GM06990 (cell line): ENCODE results near the gene RNF220.

Experiments used
- DNase-seq: peaks from one replicate; pipeline ENCODE4 v3.0.0-alpha.2; 2011; ENCODE audit not compliant: insufficient read length; ENCODE audit errors: extremely low read depth
- H3K27me3 ChIP-seq: replicated peaks from 2 replicates; pipeline ENCODE4 v1.6.0; 2011; ENCODE audit warnings: low read length; ENCODE audit not compliant: control insufficient read depth, insufficient read depth
- H3K36me3 ChIP-seq: 2 replicates; pipeline ENCODE4 v1.5.1; 2011; ENCODE audit warnings: low read length; ENCODE audit not compliant: control insufficient read depth, insufficient read depth
- H3K4me3 ChIP-seq: replicated peaks from 2 replicates; pipeline ENCODE4 v1.5.1; 2011; ENCODE audit warnings: low read depth, mild to moderate bottlenecking, control low read depth, low read length
- CTCF ChIP-seq: IDR thresholded peaks from 2 replicates; pipeline ENCODE4 v1.5.1; 2011; ENCODE audit warnings: low read length, control low read depth, mild to moderate bottlenecking, inconsistent platforms; ENCODE audit not compliant: insufficient read depth, poor library complexity, severe bottlenecking

The RNF220 gene

GRCh38 chr1:44405031-44405797 is at the start of gene RNF220:
RNF220 (plus strand) TSS chr1:44405255.
- Histone ChIP-seq H3K36me3 (no peaks in the 10 kb centered on the region), H3K4me3 (peak within 1 kb of the TSS; percentile 49), H3K27me3 (peaks cover 6% of the 10 kb centered on the region)
- DNase-seq: peak; percentile 49
- TF ChIP-seq CTCF: no peak

GRCh38 chr1:44355582-44356305 is 49.3 kb upstream of the RNF220 start:
- Histone ChIP-seq H3K4me3 (peak overlapping the region; percentile 25; the same call in 1 of the 2 replicates), H3K36me3 (no peaks in the 10 kb centered on the region), H3K27me3 (no peaks in the 10 kb centered on the region)
- no peak for DNase-seq
- TF ChIP-seq CTCF: no peak

- TF ChIP-seq CTCF: no peak
- Histone ChIP-seq H3K4me3 (no peak overlapping the region), H3K36me3 (no peaks in the 10 kb centered on the region), H3K27me3 (no peaks in the 10 kb centered on the region)
- no peak for DNase-seq
Observed at GRCh38 chr1:44357710-44358109, 47.3 kb upstream of the RNF220 start.

- no peak for DNase-seq
- no peaks in the 10 kb centered on the region for H3K36me3 ChIP-seq
- no peak overlapping the region for H3K4me3 ChIP-seq
- TF ChIP-seq CTCF: no peak
- no peaks in the 10 kb centered on the region for H3K27me3 ChIP-seq
Observed at GRCh38 chr1:44359234-44359935, 45.7 kb upstream of the RNF220 start.

- no peak for DNase-seq
- Histone ChIP-seq H3K4me3 (no peak overlapping the region), H3K36me3 (no peaks in the 10 kb centered on the region), H3K27me3 (no peaks in the 10 kb centered on the region)
- TF ChIP-seq CTCF: no peak
Observed at GRCh38 chr1:44361478-44361877, 43.6 kb upstream of the RNF220 start.
